Endothelial cell of umbilical vein (primary cell): Measurements from ENCODE around the gene RAB39B. TPM values are rescaled to one million over a fixed set of nuclear protein-coding genes. Genes with fewer than 3 reads are reported as not detected.

ENCODE experiments used
- Bru-seq: library from RNA; stranded (reverse); fragments of 400-500 nt; gene quantifications from one replicate; lab custom pipeline; 2021; lab: Mats Ljungman, UMichigan
- BruChase-seq, 2 experiments: library from RNA; stranded (reverse); fragments of 400-500 nt; gene quantifications; one replicate each; lab custom pipeline; 2021; lab: Mats Ljungman, UMichigan
- BruUV-seq: library from RNA; stranded (reverse); fragments of 400-500 nt; replicated peaks from 2 replicates; lab custom pipeline; 2021; lab: Mats Ljungman, UMichigan
- CTCF ChIA-PET: fragments of 300-600, 350-600 bp; sonication (Branson Sonifier 250); formaldehyde crosslinking; loops from one replicate; lab custom pipeline; 2021; ENCODE audit warnings: antibody characterized with exemption, inconsistent platforms; lab: Charles Lee
- POLR2A ChIA-PET: fragments of 300-600, 350-600 bp; sonication (Branson Sonifier 250); formaldehyde crosslinking; loops from one replicate; lab custom pipeline; 2021; ENCODE audit warnings: antibody characterized with exemption, inconsistent platforms; lab: Charles Lee
- DNase-seq: peaks from one replicate; pipeline ENCODE4 v3.0.0-alpha.2; 2011; ENCODE audit warnings: low read depth, low spot score
- FAIRE-seq: peaks from 2 replicates; lab custom pipeline; 2011; peaks lifted over from hg19 to GRCh38; lab: Jason Lieb, UNC
- H2AFZ ChIP-seq: 2 replicates; pipeline ENCODE4 v1.6.0; 2012; ENCODE audit warnings: low read depth, low read length, control low read depth, inconsistent platforms
- H3K27ac ChIP-seq: 2 replicates; pipeline ENCODE4 v1.5.1; 2011; ENCODE audit warnings: low read depth, mild to moderate bottlenecking, control low read depth, low read length, moderate library complexity; ENCODE audit not compliant: insufficient read depth
- H3K27me3 ChIP-seq, 2 experiments: 2 replicates each; pipeline versions ENCODE4 v1.6.0 to v1.6.1; 2011; ENCODE audit warnings: low read length in 2 of 2, mixed read lengths in 1 of 2; ENCODE audit not compliant: control insufficient read depth in 2 of 2, insufficient read depth in 2 of 2
- H3K36me3 ChIP-seq, 2 experiments: 2 replicates in 1 of 2; 3 replicates in 1 of 2; pipeline ENCODE4 v1.5.1; 2011; ENCODE audit warnings: low read length in 2 of 2, mild to moderate bottlenecking in 1 of 2, moderate library complexity in 1 of 2; ENCODE audit not compliant: control insufficient read depth in 2 of 2, insufficient read depth in 2 of 2; ENCODE audit errors: extremely low read depth in 1 of 2
- H3K4me1 ChIP-seq: 3 replicates; pipeline ENCODE4 v1.5.1; 2011; ENCODE audit warnings: mild to moderate bottlenecking, low read length; ENCODE audit not compliant: control insufficient read depth, insufficient read depth; ENCODE audit errors: extremely low read depth
- H3K4me2 ChIP-seq: 2 replicates; pipeline ENCODE4 v1.6.1; 2011; ENCODE audit warnings: low read length, control low read depth, mixed read lengths; ENCODE audit not compliant: insufficient read depth
- H3K4me3 ChIP-seq, 3 experiments: fragments of 200-600 bp in 1 of 3; sonication (generic), shearing (Covaris generic) in 1 of 3; replicated peaks in 1 of 3; 2 replicates each; pipeline ENCODE4 v1.5.1; 2011 to 2016; ENCODE audit warnings: control low read depth in 3 of 3, low read length in 3 of 3, mild to moderate bottlenecking in 2 of 3, inconsistent platforms in 1 of 3, low read depth in 1 of 3, moderate library complexity in 1 of 3; ENCODE audit not compliant: insufficient read depth in 1 of 3
- H3K79me2 ChIP-seq: 2 replicates; pipeline ENCODE4 v1.6.0; 2012; ENCODE audit warnings: low read length, inconsistent platforms; ENCODE audit not compliant: control insufficient read depth, insufficient read depth
- H3K9ac ChIP-seq: replicated peaks from 2 replicates; pipeline ENCODE3; 2011; ENCODE audit warnings: low read length, control low read depth; ENCODE audit not compliant: insufficient read depth; ENCODE audit errors: extremely low read depth
- H3K9me1 ChIP-seq: replicated peaks from 3 replicates; pipeline ENCODE4 v1.6.0; 2011; ENCODE audit warnings: mild to moderate bottlenecking, low read length; ENCODE audit not compliant: control insufficient read depth, insufficient read depth; ENCODE audit errors: extremely low read depth
- H3K9me3 ChIP-seq: replicated peaks from 2 replicates; pipeline ENCODE4 v1.5.1; 2012; ENCODE audit warnings: low read length, inconsistent platforms; ENCODE audit not compliant: control insufficient read depth, insufficient read depth
- H4K20me1 ChIP-seq: replicated peaks from 2 replicates; pipeline ENCODE3; 2011; ENCODE audit warnings: mild to moderate bottlenecking, low read length; ENCODE audit not compliant: control insufficient read depth, insufficient read depth; ENCODE audit errors: extremely low read depth
- EZH2 ChIP-seq: IDR thresholded peaks from 2 replicates; pipeline ENCODE4 v1.6.1; 2012; ENCODE audit warnings: borderline replicate concordance, low read depth, mild to moderate bottlenecking, moderate library complexity, low read length, inconsistent platforms; ENCODE audit not compliant: severe bottlenecking
- FOS ChIP-seq: IDR thresholded peaks from 2 replicates; pipeline ENCODE4 v1.6.1; 2011; ENCODE audit warnings: mild to moderate bottlenecking, low read length, moderate library complexity, borderline replicate concordance; ENCODE audit not compliant: insufficient read depth
- GATA2 ChIP-seq: IDR thresholded peaks from 2 replicates; pipeline ENCODE4 v1.7.0; 2011; ENCODE audit warnings: low read depth, mild to moderate bottlenecking, moderate library complexity, mixed read lengths, low read length; ENCODE audit not compliant: insufficient read length, insufficient read depth
- JUN ChIP-seq: IDR thresholded peaks from 2 replicates; pipeline ENCODE4 v1.6.1; 2011; ENCODE audit warnings: borderline replicate concordance, low read depth; ENCODE audit not compliant: insufficient read length, insufficient read depth
- POLR2A ChIP-seq: IDR thresholded peaks from 2 replicates; pipeline ENCODE4 v1.6.1; 2012; ENCODE audit warnings: low read depth, mild to moderate bottlenecking, control low read depth, low read length
- POLR2AphosphoS5 ChIP-seq: IDR thresholded peaks from 2 replicates; pipeline ENCODE4 v1.6.1; 2012; ENCODE audit warnings: low read depth, mild to moderate bottlenecking, control low read depth, low read length, moderate library complexity; ENCODE audit not compliant: insufficient read depth
- dilution Hi-C: fragments of 300-500 bp; cut with MboI; formaldehyde crosslinking; loops from one replicate; pipeline ENCODE4 v1.15.0; 2019; ENCODE audit warnings: low sequenced_read_pairs; ENCODE audit not compliant: extremely low pct_ligation_motif_present
- intact Hi-C: fragments of 100-400 bp; cut with micrococcal nuclease; formaldehyde crosslinking; loops from one replicate; pipeline ENCODE4 v1.10.0; 2022
- long read RNA-seq: library from polyadenylated mRNA; stranded (forward); transcript quantifications from one replicate; pipeline ENCODE4 v2.0.0, GENCODE V29; 2021
- polyA minus RNA-seq, 3 experiments: library from RNA; depleted of rRNA, polyadenylated mRNA; stranded (reverse); fragments of >200 nt; gene quantifications; 1 replicate in 1 of 3; 2 replicates in 2 of 3; pipeline ENCODE4 v1.2.3, GENCODE V29; 2011
- polyA plus RNA-seq, 4 experiments: library from polyadenylated mRNA; depleted of rRNA in 3 of 4; stranded (reverse) in 3 of 4; unstranded in 1 of 4; fragments of >200 nt; gene quantifications; 2 replicates each; pipeline versions ENCODE4 v1.2.1 to v1.2.3, GENCODE V29; 2011 to 2012; ENCODE audit warnings: missing spikeins in 1 of 4
- total RNA-seq: library from RNA; stranded (reverse); gene quantifications from 2 replicates; pipeline ENCODE4 v1.2.3, GENCODE V29; 2021

Gene RAB39B
- total RNA-seq (not detected in 2 replicates), polyA plus RNA-seq (not detected in 2 replicates), polyA minus RNA-seq (not detected in 2 replicates), Bru-seq, nascent RNA (not detected), BruChase-seq, experiment 1, labeled RNA remaining after a 6-hour chase (percentile 15 among the genes with signal in this experiment), BruChase-seq, experiment 2, labeled RNA remaining after a 2-hour chase (not detected)
- not detected in 2 replicates for polyA plus RNA-seq (2011; cell fraction: cytosol; rRNA removed)
- polyA plus RNA-seq (2011; cell fraction: nucleus; rRNA removed), result not detected in 2 replicates
- not detected in 2 replicates for polyA plus RNA-seq (2012)
- not detected for polyA minus RNA-seq (2011; cell fraction: cytosol; rRNA and poly(A)+ RNA removed)
- not detected in 2 replicates for polyA minus RNA-seq (2011; cell fraction: nucleus; rRNA and poly(A)+ RNA removed)
- long read RNA-seq, result 0 reads

- intact Hi-C loops, result no loop called here
- dilution Hi-C loops, result no loop called here
- Histone ChIP-seq H2AFZ (no peak within 1 kb of the TSS), H3K9me3 (no peaks in the 10 kb centered on the region), H3K79me2 (no peaks in the 10 kb centered on the region), H3K36me3 (no peaks in the 10 kb centered on the region), H3K4me1 (no peaks in the 10 kb centered on the region), H3K4me3 (no peak within 1 kb of the TSS), H3K9ac (no peak within 1 kb of the TSS), H4K20me1 (no peaks in the 10 kb centered on the region), H3K27me3 (peaks cover 3 to 4% of the 10 kb centered on the region in 2 experiments), H3K4me2 (no peak within 1 kb of the TSS), H3K27ac (no peak within 1 kb of the TSS), H3K9me1 (no peaks in the 10 kb centered on the region)
- peak; percentile 9 for DNase-seq
- BruUV-seq, result no TSS peak
- TF ChIP-seq FOS (peak; percentile 36), POLR2AphosphoS5 (no peak), POLR2A (no peak), EZH2 (no peak), JUN (no peak), GATA2 (no peak)
- peak; percentile 81 for FAIRE-seq
- ChIA-PET POLR2A (no interaction called here), CTCF (no interaction called here)
Observed at GRCh38 chrX:155263854-155264628, at the start of gene RAB39B. Gene RAB39B, minus strand, starts transcription at chrX:155264491. Its CDS starts 203 bp downstream, at chrX:155264288.
